HG02798 (cell line): Measurements from ENCODE around the gene PRSS50.

Experiments
- ATAC-seq: cut with Tn5 transposase; IDR thresholded peaks from one replicate; pipeline ENCODE4 v1.9.1; 2021; ENCODE audit warnings: mild to moderate bottlenecking; ENCODE audit not compliant: unreplicated experiment, poor library complexity

The PRSS50 gene

DNA sequence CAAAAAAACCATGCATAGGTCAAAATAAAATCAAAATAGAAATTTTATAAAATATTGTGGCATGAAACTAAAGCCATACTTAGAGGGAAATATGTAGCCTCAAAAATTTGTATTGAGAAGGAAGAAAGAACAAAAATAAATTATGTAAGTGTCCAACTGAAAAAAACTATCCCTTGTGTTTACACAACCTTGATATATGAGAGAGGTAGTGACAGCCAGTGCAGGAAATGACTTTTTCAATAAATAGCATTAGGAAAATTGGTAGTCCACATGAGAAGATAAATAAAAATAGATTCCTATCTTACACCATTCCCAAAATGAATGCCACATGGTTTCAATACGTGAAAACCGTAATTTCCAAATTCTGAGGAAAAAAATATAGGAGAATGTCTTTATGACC lies 13.2 kb upstream of the PRSS50 start:
- ATAC-seq, result no peak

DNA sequence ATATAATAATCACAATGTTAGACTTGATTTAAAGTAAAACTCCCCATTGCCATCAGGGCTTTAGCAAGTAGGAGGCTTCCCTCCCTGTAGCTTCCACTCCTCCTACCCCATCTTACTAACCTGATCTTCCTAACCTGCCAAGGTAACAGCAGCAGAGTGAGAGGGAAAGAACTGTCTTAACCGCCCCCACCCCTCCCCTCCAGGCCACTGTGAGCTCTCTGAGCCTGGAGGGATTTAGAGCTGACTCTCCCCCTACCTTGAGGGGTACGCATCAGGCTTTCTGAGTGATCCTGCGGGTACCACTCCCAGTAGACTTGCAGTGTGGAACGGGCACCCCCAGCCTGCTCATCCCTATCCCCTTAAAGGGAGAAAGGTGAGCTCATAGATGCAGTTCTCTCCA lies 11.4 kb upstream of the PRSS50 start:
- no peak for ATAC-seq

DNA sequence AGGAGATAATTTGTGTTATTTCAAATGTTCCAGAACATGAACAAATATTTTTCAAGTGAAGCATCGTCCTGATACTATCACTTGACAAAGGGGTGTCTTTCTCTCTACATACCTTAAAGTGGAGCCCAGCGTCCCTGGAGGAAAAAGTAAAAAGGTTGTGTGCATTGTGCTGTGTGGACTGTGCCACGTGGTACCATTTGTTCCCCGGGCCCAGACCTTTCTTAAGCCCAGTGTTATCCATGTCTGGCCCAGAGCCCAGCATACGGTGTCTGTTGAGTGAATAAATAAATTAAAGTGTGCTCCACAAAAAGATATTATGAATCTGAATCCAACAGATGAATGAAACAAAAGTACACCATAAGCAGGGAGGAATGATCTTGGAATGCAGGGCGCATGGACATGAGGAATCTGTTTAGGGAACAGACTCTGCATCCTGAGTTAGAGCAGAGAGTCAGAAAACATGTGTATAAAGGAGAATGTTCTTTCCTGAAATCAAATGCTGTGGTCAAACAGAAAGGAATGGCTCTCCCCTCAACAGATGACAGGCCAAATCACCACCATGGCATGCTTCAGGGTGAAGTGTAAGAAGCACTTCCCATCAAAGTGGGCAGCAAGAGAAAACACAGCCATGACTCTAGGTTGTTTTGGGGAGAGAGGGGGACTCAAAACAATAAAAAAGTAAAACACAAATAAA lies 8.1 kb upstream of the PRSS50 start:
- no peak for ATAC-seq

DNA sequence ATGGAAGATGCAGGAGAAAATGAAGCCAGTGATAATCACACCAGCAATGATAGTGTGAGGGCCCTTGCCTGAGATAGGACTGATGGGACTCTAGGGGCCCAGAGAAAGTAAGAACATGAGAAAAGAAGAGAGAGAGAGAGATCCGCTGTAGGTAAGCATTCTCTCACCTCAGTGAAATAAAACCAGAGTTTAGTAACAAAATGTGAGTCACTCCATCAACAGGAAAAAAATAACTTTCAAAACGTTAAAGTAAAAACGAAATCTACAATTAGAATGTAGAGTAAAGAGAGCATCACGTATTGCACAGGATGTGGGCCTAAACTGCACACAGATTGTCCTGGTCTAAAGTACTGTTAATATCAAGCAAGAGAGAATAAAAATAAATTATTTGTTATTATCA lies 6.8 kb upstream of the PRSS50 start:
- ATAC-seq, result no peak

DNA sequence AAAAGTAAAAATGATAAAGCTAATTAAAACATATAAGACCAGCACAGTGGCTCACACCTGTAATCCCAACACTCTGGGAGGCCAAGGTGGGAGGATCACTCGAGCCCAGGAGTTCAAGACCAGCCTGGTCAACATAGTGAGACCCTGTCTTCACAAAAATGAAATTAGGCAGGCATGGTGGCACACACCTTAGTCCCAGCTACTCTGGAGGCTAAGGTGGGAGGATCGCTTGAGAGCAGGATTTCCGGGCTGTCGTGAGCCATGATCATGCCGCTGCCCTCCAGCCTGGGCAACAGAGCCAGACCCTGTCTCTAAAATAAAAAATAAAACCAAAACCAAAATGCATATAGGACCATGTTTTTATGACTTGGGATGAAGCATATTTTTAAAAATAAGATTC lies 4.8 kb upstream of the PRSS50 start:
- no peak for ATAC-seq

DNA sequence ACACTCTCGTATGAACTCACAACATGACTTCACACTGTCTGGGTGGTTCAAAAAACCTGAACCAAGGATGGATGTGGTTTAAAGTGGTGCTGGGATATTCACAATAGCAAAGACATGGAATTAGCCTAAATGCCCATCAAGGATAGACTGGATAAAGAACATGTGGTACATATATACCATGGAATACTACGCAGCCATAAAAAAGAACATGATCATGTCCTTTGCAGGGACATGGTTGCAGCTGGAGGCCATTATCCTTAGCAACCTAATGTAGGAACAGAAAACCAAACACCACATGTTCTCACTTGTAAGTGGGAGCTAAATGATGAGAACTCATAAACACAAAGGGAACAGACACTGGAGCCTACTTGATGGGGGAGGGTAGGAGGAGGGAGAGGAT lies 3.3 kb upstream of the PRSS50 start:
- ATAC-seq, result no peak

DNA sequence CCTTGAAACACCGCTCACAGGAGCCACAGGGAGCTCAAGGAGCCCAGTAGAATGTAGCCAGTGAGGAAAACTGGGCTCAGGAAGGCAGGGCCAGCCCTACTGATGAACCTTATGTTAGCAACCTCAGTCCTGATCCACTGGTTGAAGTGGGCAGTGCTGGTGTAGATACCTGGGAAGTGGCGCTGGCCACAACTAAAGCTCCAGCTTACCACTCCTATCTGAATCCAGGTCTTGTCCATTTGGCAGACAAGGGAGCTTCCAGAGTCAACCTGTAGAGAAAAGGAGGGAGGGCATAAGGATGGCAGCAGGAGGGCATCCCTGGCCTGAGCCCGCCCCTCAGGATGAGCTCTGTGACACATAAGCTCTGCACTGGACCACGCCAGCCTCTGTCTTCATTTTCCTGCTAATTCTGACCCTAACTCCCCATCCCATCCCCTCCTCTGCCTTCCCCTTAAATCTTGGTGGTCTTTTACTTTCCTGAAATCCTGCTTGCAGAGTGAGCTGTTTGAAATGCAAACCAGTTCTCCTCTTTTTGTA lies 2.1 kb upstream of the PRSS50 start:
- no peak for ATAC-seq

DNA sequence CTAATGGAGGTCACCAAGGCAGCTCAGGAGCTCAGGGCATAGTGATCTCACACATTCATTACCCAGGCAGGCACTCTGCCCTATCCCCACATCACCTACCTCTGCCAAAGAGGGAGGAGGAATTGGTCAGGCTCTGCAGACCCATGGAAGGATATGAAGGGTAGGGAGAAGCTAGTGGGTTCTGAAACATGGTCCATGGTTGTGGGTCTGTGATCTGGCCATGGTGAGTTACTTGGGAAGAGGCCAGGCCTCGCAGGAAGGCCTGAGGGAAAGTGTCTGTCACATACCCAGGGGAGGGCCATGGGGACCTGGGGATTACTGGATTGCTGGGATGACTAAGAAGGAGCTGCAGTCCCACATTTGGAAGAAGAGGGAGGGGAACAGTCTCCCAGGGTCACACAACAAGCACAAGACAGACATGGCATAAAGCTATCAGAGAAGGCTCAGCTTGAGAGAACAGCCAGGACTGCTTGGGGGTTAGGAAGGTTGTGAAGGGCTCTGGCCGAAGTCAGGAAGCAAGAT lies 1.4 kb upstream of the PRSS50 start:
- no peak for ATAC-seq

DNA sequence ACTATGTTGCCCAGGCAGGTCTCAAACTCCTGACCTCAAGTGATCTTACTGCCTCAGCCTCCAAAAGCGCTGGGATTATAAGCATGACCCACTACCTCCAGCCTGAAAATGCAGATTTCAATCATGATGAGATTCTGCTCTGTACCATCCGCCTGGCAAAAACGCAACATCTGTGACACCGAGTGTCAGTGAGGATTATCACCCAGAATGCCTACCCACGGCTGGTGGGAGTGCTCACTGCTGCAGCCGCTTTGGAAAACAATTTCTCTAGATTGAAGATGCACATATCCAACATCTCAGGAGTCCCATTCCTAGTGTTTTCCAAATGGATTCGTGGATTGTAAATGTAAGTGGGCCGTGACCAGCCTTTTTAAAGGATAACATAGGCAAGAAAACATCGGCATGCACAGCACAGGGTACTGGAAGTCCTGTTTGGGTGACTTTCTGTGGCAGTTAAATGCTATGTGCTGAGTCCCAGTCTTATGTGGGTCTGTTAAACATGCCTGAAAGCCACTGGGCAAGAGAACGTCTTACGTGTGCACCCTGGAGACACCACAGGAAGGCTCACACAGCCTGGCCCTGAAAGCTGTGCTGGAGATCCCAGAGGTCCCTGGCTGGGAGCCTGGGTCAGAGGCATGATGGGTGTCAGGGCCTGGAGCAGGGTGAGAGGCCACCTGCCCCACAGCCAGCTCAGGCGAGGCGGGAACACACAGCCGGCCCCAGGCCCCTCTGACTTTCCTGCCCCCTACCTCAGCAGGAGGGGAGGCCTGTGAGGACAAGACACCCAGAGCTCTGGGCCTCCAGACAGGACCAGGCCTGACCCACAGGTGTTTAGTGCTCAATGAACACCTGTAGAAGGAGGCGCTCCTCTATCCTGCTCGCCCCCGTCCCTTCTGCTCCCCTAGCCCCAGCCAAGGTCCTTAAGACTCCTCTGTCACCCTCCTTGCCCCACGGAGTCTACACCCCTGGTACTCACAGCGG lies 918 bp downstream of the PRSS50 start:
- no peak for ATAC-seq

DNA sequence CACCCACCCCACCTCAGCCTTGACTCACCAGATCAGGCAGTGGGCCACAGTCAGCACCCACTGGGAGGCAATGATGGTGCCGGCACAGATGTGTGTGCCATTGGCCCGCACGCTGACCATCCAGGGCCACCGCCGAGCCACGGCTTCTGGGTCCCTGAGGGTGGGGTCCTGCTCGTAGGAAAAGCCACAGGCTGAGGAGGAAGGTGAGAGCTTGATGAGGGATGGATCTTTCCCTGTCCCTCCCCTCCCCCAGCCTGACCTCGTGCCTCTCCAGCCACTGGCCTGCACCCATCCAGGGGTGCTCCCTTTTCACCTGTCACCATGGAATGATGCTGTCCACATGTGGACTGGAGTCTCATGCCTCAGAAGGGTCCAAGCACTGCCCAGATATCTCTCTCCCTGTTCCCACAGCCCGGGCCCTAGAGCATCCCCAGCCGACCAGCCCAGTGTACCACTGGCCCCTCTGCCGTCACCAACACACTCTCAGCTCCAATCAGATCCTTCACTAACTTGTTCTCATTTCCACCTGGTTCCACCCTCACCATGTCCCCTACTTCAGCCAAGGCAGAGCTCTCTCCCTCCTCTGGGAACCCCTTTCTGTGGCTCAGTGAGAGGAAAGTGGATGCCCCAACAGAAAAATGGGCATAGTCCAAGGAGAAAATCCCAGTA lies 2.0 kb downstream of the PRSS50 start:
- no peak for ATAC-seq

DNA sequence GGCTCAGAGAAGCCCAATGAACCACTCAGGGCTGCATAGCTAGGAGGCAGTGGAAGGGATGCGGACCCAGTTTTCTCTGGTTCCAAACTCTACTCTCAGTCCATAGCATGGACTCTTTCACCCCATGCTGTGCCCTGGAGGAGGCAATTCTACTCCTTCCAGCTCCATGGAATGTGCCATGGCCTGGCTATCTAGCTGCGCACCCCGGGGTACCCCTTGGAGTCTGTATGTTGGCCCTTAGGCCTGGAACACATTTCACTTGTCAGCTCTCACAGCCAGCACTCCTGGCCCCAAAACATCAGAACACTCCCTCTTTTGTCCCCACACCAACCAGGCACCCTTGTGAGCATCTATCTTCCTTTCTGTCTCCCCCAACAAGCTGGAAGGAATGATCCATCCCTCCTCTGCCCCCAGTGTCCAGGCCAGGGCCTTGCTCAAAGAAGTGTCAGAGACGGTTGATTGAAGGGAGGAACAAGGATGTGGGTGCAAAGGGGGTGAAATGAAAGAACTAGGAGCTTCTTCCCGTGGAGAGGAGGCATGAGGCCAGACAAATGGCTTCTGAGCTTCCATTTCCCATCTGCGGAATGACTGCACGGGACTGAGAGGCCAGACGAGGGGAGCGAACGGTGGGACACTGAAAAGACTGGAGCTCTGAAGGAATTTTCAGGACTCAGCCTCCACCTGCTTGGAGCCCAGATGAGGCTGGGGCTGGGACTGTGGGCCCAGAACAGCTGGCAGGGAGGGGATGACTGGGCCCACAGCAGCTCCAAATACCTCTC lies 2.8 kb downstream of the PRSS50 start:
- ATAC-seq, result no peak

DNA sequence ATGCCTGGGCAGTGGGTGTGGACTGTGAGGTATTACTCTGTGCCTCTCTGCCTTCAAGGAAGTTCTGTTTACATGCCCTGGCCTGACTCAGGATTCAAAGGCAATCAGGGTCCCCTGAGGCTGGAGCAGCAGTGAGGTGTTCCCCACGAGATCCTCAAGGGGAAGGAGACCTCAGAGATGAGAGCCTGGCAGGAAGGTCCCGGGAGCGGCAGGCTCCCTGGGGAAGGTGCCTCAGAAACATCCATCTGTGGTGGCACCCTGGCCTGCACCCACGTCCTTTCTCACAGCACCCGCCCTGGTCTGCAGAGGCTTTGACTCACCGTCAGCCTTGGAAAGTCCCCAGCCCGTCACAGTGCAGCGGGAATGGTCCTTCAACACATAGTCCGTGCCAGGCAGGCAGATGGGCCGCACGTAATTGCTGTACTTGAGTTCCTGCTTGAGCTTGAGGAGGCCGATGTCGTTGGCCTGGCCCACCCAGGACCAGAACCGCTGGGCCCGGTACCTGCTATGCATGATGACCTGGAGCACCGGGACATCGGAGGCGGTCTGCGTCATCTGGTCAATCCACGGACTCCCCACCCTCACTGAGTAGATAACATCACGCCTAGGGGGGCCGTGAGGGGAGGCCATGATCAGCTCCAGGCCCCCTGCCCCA lies 3.6 kb downstream of the PRSS50 start:
- peak; percentile 72 for ATAC-seq

DNA sequence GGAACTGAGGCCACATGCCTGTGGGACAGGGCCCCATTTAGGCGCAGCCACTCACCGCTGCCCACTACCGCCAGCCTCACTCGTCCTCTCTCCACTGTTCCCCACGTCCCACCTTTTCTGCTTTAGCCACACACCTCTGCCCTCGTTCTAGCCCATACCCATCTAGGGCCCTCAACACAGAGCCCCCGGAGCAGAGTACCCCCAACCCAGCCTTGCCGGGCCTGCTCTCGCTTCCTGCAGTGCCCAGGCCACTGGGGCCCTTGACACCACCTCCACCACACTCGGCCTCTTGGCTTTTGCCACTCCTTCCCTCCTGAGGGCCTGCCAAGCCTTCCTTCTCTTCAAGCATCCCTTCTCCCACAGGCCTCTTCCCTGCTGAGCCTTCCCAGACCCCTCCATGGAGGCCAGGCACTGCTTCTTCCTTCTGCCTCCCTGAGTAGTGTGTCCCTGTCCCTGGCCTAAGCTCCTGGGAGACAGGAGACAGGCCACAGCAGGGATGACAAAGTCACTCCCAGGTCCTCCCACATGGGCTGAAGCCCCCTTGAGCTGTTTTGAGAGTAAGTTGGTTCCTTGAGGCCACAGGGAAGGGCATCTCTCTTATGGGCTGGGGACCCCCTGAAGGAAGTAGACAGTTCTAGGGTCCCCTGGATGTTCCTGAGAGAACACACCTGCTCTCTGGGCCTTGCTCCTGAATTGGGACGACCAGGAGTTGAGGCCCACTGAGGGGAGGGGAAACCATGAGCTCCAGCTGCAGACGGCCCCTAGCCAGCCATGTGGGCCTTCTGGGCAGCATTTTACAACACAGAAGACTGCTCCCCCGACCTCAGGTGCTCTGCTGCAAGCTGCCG lies 4.4 kb downstream of the PRSS50 start:
- no peak for ATAC-seq

DNA sequence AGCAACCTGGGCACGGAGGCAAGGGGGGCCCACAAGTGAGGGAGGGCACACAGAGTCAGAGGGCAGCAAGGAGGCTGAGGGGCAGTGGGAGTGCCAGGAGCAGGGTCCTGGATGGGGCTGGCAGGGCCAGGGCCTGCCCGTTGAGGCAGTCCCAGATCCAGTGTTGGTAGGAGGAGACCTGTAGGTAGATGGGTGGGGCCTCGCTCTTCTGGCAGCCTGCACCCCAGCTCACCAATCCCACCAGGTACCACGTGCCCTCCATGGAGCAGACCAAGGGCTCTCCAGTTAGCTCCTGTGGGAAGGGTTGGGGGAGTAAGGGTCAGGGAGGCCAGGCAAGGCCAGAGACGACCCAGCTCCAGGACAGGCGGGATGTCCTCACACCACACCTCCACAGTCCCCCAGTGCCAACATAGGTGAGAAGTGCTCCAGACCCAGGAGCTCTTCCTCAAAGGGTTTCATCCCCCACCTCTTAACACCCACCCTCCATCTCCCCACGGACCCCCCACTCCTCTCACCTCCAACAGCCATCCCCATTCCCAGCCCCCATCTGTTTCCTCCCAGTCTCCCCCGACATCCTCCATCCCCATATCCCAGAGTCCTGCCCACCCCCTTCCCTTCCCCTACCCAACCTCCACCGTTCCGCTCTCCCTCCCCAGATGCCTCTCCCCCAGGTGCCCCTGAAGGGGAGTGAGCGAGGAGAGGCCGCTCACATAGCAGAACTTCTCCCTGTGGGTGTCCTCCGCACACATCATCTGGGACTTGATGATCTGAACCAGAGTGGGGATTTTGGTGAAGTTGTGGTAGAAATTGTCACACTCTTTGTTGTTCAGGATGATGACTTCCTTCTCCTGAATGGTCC lies 5.2 kb downstream of the PRSS50 start:
- ATAC-seq, result no peak

DNA sequence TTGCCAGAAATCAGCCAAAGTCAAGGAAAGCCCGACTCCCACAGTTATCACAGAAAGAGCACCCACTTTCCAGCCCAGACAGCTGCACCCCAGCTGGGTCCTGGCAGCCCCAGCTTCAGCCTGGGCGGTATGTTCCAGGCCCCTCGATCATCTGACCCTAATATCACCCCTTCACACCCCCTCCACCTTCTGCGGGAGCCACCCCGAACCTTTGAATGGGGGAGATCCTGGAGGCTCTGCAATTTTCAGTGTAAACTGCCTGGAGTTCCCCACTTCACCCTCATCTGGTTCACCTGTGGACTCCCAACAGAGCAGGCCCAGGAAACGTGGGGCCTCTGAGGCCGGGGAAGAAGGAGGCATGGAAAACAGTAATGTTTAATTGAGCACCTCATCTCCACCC lies 5.9 kb downstream of the PRSS50 start:
- ATAC-seq, result no peak

DNA sequence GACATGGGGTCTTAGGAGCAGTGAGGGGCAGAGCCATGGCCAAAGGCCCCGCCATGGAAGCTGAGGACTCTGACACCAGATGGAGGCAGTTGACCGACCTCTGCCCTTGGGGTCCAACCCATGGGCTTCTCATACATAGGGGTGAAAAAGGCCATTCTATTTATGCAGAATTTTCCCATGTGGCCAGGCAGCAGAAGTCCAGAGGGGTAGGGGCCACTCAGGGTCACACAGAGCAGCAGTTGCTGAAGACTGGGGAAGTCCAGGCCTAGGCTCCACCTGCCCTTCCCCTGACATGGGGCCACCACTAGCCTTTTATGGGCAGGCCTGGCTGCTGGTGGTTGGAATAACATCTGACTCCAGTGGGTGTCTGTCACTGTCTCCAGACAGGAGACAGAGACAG lies 6.4 kb downstream of the PRSS50 start:
- no peak for ATAC-seq

DNA sequence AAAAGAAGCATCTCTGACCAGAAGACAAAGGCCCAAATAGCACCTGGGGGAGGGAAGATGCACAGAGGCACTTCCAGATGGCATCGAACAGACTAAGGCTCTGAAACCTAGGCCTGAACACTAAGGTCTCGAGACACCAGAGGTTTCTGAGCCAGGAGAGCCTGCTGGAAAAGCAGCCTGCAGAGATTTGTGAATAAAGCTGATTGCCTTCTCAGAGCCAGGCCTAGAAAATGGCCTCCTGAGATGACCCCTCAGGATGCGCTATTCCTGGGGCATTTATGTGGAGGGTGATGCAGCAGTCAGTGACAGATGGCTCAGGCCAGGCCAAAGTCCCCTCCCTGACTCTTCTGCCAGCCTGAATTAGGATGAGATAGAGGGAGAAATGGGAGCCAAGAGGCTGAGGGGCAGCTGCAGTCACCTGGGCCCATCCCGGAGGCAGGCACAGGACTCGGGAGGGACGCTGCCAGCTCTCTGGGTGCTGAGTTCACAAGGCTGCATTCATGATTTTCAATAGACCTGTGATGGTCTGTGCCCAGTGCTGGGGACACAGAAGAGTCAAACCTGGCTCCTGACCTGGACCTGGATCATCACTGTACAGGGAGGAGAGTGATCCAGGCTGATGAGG lies 6.9 kb downstream of the PRSS50 start:
- ATAC-seq, result no peak
